Hepatocyte (in vitro differentiated cells): ENCODE measurements around the gene PTPRQ. TPM values are rescaled to one million over a fixed set of nuclear protein-coding genes. Genes with fewer than 3 reads are reported as not detected.

ENCODE experiments used
- DNase-seq: peaks from one replicate; pipeline ENCODE4 v3.0.0-alpha.2; 2016; ENCODE audit warnings: low spot score
- H2AFZ ChIP-seq: fragments of 200-600 bp; sonication (generic); 2 replicates; pipeline ENCODE4 v1.6.0; 2016; ENCODE audit warnings: antibody characterized with exemption, mild to moderate bottlenecking
- H3K27ac ChIP-seq: fragments of 200-600 bp; sonication (generic); 2 replicates; pipeline ENCODE4 v1.5.1; 2016; ENCODE audit warnings: mild to moderate bottlenecking
- H3K27me3 ChIP-seq: fragments of 200-600 bp; sonication (generic); 2 replicates; pipeline ENCODE4 v1.6.1; 2016
- H3K36me3 ChIP-seq: fragments of 200-600 bp; sonication (generic); replicated peaks from 2 replicates; pipeline ENCODE4 v1.5.1; 2016; ENCODE audit warnings: low read depth; ENCODE audit not compliant: insufficient read depth
- H3K4me1 ChIP-seq: fragments of 200-600 bp; sonication (generic); 2 replicates; pipeline ENCODE4 v1.5.1; 2016; ENCODE audit warnings: mild to moderate bottlenecking, moderate library complexity; ENCODE audit not compliant: insufficient read depth
- H3K4me2 ChIP-seq: fragments of 200-600 bp; sonication (generic); 2 replicates; pipeline ENCODE4 v1.6.0; 2016
- H3K4me3 ChIP-seq: fragments of 200-600 bp; sonication (generic); 2 replicates; pipeline ENCODE4 v1.5.1; 2016; ENCODE audit warnings: mild to moderate bottlenecking
- H3K79me2 ChIP-seq: fragments of 200-600 bp; sonication (generic); 2 replicates; pipeline ENCODE4 v1.6.0; 2017; ENCODE audit warnings: mild to moderate bottlenecking
- H3K9me2 ChIP-seq: fragments of 200-600 bp; sonication (generic); replicated peaks from 2 replicates; pipeline ENCODE4 v1.6.0; 2017; ENCODE audit warnings: mild to moderate bottlenecking; ENCODE audit not compliant: insufficient read depth
- H3K9me3 ChIP-seq: fragments of 200-600 bp; sonication (generic); 2 replicates; pipeline ENCODE4 v1.5.1; 2016; ENCODE audit warnings: low read depth, mild to moderate bottlenecking
- H4K20me1 ChIP-seq: fragments of 200-600 bp; sonication (generic); 2 replicates; pipeline ENCODE4 v1.6.0; 2016; ENCODE audit warnings: mild to moderate bottlenecking; ENCODE audit not compliant: insufficient read depth, poor library complexity, severe bottlenecking
- CTCF ChIP-seq: fragments of 200-600 bp; sonication (generic); IDR thresholded peaks from 2 replicates; pipeline ENCODE4 v1.5.1; 2016; ENCODE audit warnings: antibody characterized with exemption, mild to moderate bottlenecking; ENCODE audit not compliant: poor library complexity
- EZH2 ChIP-seq: fragments of 200-600 bp; sonication (generic); IDR thresholded peaks from 2 replicates; pipeline ENCODE4 v1.6.1; 2016; ENCODE audit warnings: antibody characterized with exemption, mild to moderate bottlenecking, borderline replicate concordance
- EZH2phosphoT487 ChIP-seq: fragments of 200-600 bp; sonication (generic); IDR thresholded peaks from one replicate; pipeline ENCODE4 v1.6.1; 2018; ENCODE audit warnings: antibody characterized with exemption, mild to moderate bottlenecking, low read depth, moderate library complexity; ENCODE audit not compliant: unreplicated experiment, severe bottlenecking
- WGBS: methylation state at CpG from one replicate; pipeline ENCODE4 v1.1.6; 2016; ENCODE audit warnings: low lambda C conversion rate; ENCODE audit errors: missing lambda C conversion rate; 5-methylcytosine and 5-hydroxymethylcytosine counted together
- polyA plus RNA-seq: library from polyadenylated mRNA; unstranded; fragments of >200 nt; fragmentation: Nextera tagmentation; extraction: Ambion mirVana; gene quantifications from 2 replicates; pipeline ENCODE4 v1.2.1, GENCODE V29; 2016
- total RNA-seq: library from RNA; depleted of rRNA; stranded (reverse); fragments of >200 nt; gene quantifications from 2 replicates; pipeline ENCODE4 v1.2.3, GENCODE V29; 2014

Gene PTPRQ
- total and polyA plus RNA-seq, 2 experiments from 2014 or later: 0.03 TPM; not detected in 1

GRCh38 chr12:80513211-80513610, 69.2 kb downstream of the PTPRQ start:
- H3K27me3 ChIP-seq: no peaks in the 10 kb centered on the region
- H2AFZ ChIP-seq: no peak overlapping the region
- no peak for TF ChIP-seq CTCF
- TF ChIP-seq EZH2phosphoT487: no peak
- TF ChIP-seq EZH2: no peak
- 95% methylated on average over 18 of the region's 18 CpGs for WGBS
- H3K4me1 ChIP-seq: no peaks in the 10 kb centered on the region
- H3K36me3 ChIP-seq: no peaks in the 10 kb centered on the region
- H3K79me2 ChIP-seq: no peaks in the 10 kb centered on the region
- no peaks in the 10 kb centered on the region for H4K20me1 ChIP-seq
- H3K4me2 ChIP-seq: no peak overlapping the region
- H3K4me3 ChIP-seq: no peak overlapping the region
- no peak for DNase-seq
- no peaks in the 10 kb centered on the region for H3K9me2 ChIP-seq
- no peaks in the 10 kb centered on the region for H3K9me3 ChIP-seq
- H3K27ac ChIP-seq: no peak overlapping the region

- 98% methylated on average over 2 of the region's 2 CpGs for WGBS
- H3K4me1 ChIP-seq: no peaks in the 10 kb centered on the region
- no peak overlapping the region for H3K4me2 ChIP-seq
- H3K27ac ChIP-seq: no peak overlapping the region
- no peaks in the 10 kb centered on the region for H3K9me2 ChIP-seq
- DNase-seq: no peak
- H3K4me3 ChIP-seq: no peak overlapping the region
- H4K20me1 ChIP-seq: no peaks in the 10 kb centered on the region
- TF ChIP-seq EZH2 (no peak), CTCF (no peak), EZH2phosphoT487 (no peak)
- no peak overlapping the region for H2AFZ ChIP-seq
- H3K9me3 ChIP-seq: no peaks in the 10 kb centered on the region
- H3K79me2 ChIP-seq: no peaks in the 10 kb centered on the region
- H3K36me3 ChIP-seq: no peaks in the 10 kb centered on the region
- no peaks in the 10 kb centered on the region for H3K27me3 ChIP-seq
These were observed 73.6 kb downstream of the PTPRQ start for GRCh38 chr12:80517655-80518054.

- H3K36me3 ChIP-seq: no peaks in the 10 kb centered on the region
- no peaks in the 10 kb centered on the region for H3K4me1 ChIP-seq
- H3K9me3 ChIP-seq: no peaks in the 10 kb centered on the region
- H3K4me2 ChIP-seq: no peak overlapping the region
- H4K20me1 ChIP-seq: no peaks in the 10 kb centered on the region
- no peaks in the 10 kb centered on the region for H3K79me2 ChIP-seq
- no peak for TF ChIP-seq CTCF
- no peak for TF ChIP-seq EZH2
- TF ChIP-seq EZH2phosphoT487: no peak
- no peak overlapping the region for H3K27ac ChIP-seq
- H3K27me3 ChIP-seq: no peaks in the 10 kb centered on the region
- no peak overlapping the region for H3K4me3 ChIP-seq
- H2AFZ ChIP-seq: no peak overlapping the region
- H3K9me2 ChIP-seq: no peaks in the 10 kb centered on the region
- DNase-seq: no peak
These were observed 87.6 kb downstream of the PTPRQ start for GRCh38 chr12:80531646-80532045.

GRCh38 chr12:80539029-80539428, 95.0 kb downstream of the PTPRQ start:
- no peak overlapping the region for H2AFZ ChIP-seq
- no peak overlapping the region for H3K27ac ChIP-seq
- H3K9me3 ChIP-seq: no peaks in the 10 kb centered on the region
- no peaks in the 10 kb centered on the region for H3K79me2 ChIP-seq
- no peak overlapping the region for H3K4me3 ChIP-seq
- no peaks in the 10 kb centered on the region for H3K27me3 ChIP-seq
- no peaks in the 10 kb centered on the region for H3K4me1 ChIP-seq
- H3K36me3 ChIP-seq: no peaks in the 10 kb centered on the region
- TF ChIP-seq EZH2 (no peak), CTCF (no peak), EZH2phosphoT487 (no peak)
- H3K4me2 ChIP-seq: no peak overlapping the region
- H4K20me1 ChIP-seq: no peaks in the 10 kb centered on the region
- H3K9me2 ChIP-seq: no peaks in the 10 kb centered on the region
- DNase-seq: no peak
- WGBS: 53% methylated on average over 2 of the region's 2 CpGs
